Astrocyte of the spinal cord (primary cell): ENCODE measurements around the gene OSBPL5.

Source experiments
- DNase-seq: peaks from one replicate; pipeline ENCODE4 v3.0.0; 2011; ENCODE audit warnings: low read depth, low spot score
- H3K4me3 ChIP-seq: 2 replicates; pipeline ENCODE4 v1.5.1; 2011; ENCODE audit warnings: low read depth, mild to moderate bottlenecking, low read length, moderate library complexity
- CTCF ChIP-seq: IDR thresholded peaks from 2 replicates; pipeline ENCODE4 v1.5.1; 2012; ENCODE audit warnings: low read depth, mild to moderate bottlenecking, low read length, inconsistent platforms
- in situ Hi-C: cut with HindIII; loops from 2 replicates; pipeline ENCODE4 v1.10.0; 2017; ENCODE audit warnings: low sequenced_read_pairs

OSBPL5 gene

GRCh38 chr11:3206156-3206921 lies 41.2 kb upstream of the OSBPL5 start:
- H3K4me3 ChIP-seq: no peak overlapping the region
- in situ Hi-C loops: no loop called here
- no peak for DNase-seq

GRCh38 chr11:3205261-3206155 lies 40.4 kb upstream of the OSBPL5 start:
- DNase-seq: no peak

More at GRCh38 chr11:3206156-3206921, 41.2 kb upstream of the OSBPL5 start:
- TF ChIP-seq CTCF: no peak

GRCh38 chr11:3204141-3205015 lies 39.3 kb upstream of the OSBPL5 start:
- DNase-seq: no peak
- TF ChIP-seq CTCF: no peak
- no peak overlapping the region for H3K4me3 ChIP-seq
- in situ Hi-C loops: no loop called here

More at GRCh38 chr11:3205261-3206155, 40.4 kb upstream of the OSBPL5 start:
- no peak for TF ChIP-seq CTCF
- in situ Hi-C loops: no loop called here
- H3K4me3 ChIP-seq: no peak overlapping the region

GRCh38 chr11:3203221-3204043 lies 38.3 kb upstream of the OSBPL5 start:
- H3K4me3 ChIP-seq: no peak overlapping the region
- TF ChIP-seq CTCF: no peak
- in situ Hi-C loops: no loop called here
- no peak for DNase-seq

- no peak for DNase-seq
- no peak overlapping the region for H3K4me3 ChIP-seq
- in situ Hi-C loops: no loop called here
- TF ChIP-seq CTCF: no peak
Observed at GRCh38 chr11:3202759-3203158, 37.6 kb upstream of the OSBPL5 start.
